SK-N-SH treated with all-trans-retinoic acid at 6 μM for 48 hours (cell line): ENCODE measurements around the gene CRAMP1.

Experiments
- ARNTL ChIP-seq: fragments of 450-650 bp; formaldehyde crosslinking; IDR thresholded peaks from 2 replicates; pipeline ENCODE4 v1.5.0; 2020; ENCODE audit warnings: low read depth, mild to moderate bottlenecking, moderate library complexity, borderline replicate concordance
- GLIS3 ChIP-seq: fragments of 250-450 bp; sonication (Bioruptor Pico); IDR thresholded peaks from 2 replicates; pipeline ENCODE4 v1.5.0; 2020; ENCODE audit warnings: mild to moderate bottlenecking, moderate library complexity
- SNAI2 ChIP-seq: fragments of 250-450 bp; sonication (Bioruptor Pico); IDR thresholded peaks from 2 replicates; pipeline ENCODE4 v1.5.0; 2020; ENCODE audit warnings: mild to moderate bottlenecking, moderate library complexity
- TOX ChIP-seq: fragments of 250-450 bp; sonication (Bioruptor Pico); IDR thresholded peaks from 2 replicates; pipeline ENCODE4 v1.8.0; 2021; ENCODE audit warnings: mild to moderate bottlenecking, moderate library complexity, borderline replicate concordance
- ZC3H10 ChIP-seq: fragments of 250-450 bp; sonication (Bioruptor Pico); IDR thresholded peaks from 2 replicates; pipeline ENCODE4 v1.5.1; 2021; ENCODE audit warnings: mild to moderate bottlenecking, moderate library complexity
- ZFP30 ChIP-seq: fragments of 450-650 bp; formaldehyde crosslinking; IDR thresholded peaks from 2 replicates; pipeline ENCODE4 v1.5.0; 2022; ENCODE audit warnings: mild to moderate bottlenecking, moderate library complexity

- no peak for TF ChIP-seq TOX
- no peak for TF ChIP-seq ARNTL (CRISPR knock-in tag)
- TF ChIP-seq SNAI2 = no peak
- TF ChIP-seq ZFP30 = no peak
- no peak for TF ChIP-seq GLIS3
- TF ChIP-seq ZC3H10 (CRISPR knock-in tag) = no peak
These were observed 8.2 kb downstream of the CRAMP1 start for GRCh38 chr16:1620391-1620790.
